Activated effector memory CD4-positive, alpha-beta T cell treated with Interleukin-2 at 50 U/mL for 16 hours (primary cell): ENCODE results near the gene AKAP6.

Experiments
- DNase-seq: peaks from one replicate; pipeline ENCODE4 v3.0.0-alpha.2; 2020

AKAP6 gene

GRCh38 chr14:32679927-32680612 lies 351.0 kb downstream of the AKAP6 start:
- DNase-seq, result no peak

GRCh38 chr14:32681598-32681997 lies 352.5 kb downstream of the AKAP6 start:
- DNase-seq, result no peak

- DNase-seq, result no peak
These were observed 353.1 kb downstream of the AKAP6 start for GRCh38 chr14:32682214-32682613.

GRCh38 chr14:32683679-32684078 lies 354.6 kb downstream of the AKAP6 start:
- no peak for DNase-seq

DNA sequence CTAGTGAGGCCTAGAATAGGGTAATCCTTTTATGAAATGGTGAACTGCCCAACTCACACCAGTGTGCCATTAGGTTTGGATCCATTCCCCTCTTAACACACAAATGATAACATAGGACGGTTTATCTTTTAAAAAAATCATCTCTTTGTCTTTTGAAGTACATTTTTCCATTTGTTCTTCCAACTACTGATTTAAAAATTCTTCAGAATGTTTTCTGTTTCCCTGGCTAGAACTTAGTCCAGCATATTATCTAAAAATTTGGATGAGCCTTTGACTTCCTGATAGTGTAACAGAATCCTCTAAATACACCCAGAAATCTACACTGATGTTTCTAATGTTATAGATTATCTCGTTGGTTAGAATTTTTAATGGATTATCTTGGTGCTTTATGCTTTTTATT lies 359.8 kb downstream of the AKAP6 start:
- DNase-seq, result no peak

GRCh38 chr14:32692441-32692840 lies 363.3 kb downstream of the AKAP6 start:
- no peak for DNase-seq

DNA sequence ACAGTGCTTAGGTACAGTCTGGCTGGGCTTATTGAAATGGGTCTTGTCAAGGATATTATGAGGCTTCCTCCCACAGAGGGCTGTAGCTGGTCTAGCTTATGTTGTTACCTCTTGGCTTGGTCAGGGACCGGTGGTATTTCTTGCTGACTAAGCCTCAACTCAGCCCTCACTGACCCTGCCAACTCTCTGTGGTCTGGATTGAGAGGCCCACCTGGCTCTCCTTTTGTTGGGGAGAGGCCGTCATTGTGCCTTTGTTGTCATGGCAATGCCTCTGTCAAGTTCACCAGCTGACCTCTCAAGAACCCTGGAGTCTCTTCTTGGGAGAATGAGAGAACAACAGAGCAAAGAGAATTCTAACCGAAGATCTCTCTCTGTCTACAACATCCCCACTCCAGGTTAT lies 364.0 kb downstream of the AKAP6 start:
- no peak for DNase-seq

DNA sequence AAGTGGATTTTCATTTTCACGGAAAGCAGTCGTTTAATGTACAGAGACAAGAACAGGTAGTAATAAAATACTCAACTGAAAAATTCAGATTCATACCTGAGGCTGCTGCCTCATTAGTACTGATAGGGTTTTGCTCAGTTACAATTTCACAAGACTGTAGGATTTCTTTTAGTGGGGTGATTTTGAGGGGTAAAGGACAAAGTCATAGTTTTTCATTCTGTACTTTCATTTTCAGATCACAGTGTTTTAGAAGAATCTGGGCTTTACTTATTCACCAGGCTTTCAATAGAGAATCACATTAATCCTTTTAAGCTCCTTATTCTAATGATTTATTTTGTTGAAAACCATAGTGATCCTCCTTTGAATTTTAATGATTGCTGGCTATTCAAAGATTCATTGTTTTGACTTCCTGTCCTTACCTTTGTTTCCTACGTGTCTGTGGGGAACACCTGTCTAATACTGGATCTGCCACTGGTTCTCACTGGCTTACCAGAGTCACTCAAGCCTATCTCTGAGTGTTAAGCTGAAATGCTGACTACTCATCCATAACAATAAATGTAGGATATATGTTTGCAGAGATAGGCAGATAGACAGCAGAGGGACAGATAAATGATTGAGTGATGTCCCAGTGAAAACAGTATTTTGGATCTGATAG lies 365.8 kb downstream of the AKAP6 start:
- DNase-seq, result no peak

DNA sequence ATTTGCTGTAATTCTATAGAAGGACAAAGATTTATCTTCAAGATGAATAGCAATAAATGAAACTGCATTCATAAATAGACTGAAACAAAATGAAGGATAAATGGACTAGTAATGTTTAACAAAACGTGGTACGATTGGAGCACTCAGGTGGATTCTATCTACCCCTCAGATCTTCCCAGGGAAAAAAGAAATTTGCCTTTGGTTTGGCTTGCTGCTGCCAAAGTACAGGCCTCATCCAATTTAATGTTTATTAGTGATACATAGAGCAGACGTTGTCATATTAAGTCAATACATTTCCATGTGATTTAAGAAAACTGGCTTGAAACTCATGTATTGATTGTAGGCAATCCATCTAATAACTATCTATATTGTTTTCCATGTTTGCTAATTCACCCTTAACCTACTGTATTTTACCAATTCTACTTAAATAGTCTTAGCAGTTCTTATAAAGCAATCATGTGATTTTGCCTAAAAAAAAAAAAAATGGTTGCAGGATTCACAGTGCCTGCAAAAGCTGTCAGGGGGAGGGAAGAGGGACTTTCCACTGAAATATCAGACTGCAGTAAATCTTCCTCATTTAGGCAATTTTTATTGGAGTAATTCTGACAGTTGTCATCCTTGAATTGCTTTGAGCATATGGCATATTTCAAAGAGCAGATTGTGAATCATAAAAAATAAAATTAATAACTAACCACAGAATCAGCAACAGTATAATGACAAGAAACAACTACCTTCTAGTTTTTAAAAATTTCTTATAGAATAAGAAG lies 367.4 kb downstream of the AKAP6 start:
- no peak for DNase-seq

GRCh38 chr14:32697114-32697513 lies 368.0 kb downstream of the AKAP6 start:
- no peak for DNase-seq

DNA sequence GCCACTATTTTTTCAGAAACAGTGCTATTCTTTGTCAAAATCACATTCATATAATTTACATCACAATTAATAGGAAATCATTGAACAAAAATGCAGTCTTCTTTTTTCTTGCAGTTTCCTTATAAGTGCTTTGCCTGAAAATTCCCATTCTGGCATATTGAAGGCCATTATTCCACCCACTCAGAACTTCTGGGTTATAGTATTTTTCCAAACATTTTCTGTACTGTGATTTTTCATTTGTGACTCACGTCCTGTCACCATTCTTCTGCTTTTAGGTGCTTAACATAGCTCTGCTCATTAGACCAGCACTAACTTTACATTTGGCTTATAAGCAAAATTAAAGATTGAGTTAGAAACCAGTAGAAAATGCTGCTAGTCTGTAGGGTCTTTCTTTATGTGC lies 368.6 kb downstream of the AKAP6 start:
- no peak for DNase-seq

DNA sequence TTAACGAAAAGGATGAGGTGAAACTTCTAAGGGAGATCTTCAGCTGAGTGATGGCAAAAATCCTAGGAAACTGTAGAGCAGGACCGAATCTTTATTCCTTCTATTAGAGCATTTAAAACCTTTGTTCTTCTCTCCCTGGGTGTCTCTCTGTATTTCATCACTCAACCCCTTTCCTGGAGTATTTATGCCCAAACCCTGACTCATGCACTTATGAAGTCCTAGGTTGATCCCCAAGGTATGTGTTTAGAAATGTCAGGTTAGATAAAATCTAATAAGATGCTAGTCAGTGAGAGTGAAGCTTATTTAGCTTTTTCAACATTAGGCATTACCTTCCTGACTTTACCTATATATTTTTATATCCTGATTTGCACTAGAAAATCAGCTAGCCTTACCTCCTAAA lies 369.7 kb downstream of the AKAP6 start:
- no peak for DNase-seq

- no peak for DNase-seq
These were observed 372.4 kb downstream of the AKAP6 start for GRCh38 chr14:32701475-32701874.

- no peak for DNase-seq
These were observed 373.0 kb downstream of the AKAP6 start for GRCh38 chr14:32702088-32702487.

GRCh38 chr14:32702562-32702961 lies 373.5 kb downstream of the AKAP6 start:
- no peak for DNase-seq

DNA sequence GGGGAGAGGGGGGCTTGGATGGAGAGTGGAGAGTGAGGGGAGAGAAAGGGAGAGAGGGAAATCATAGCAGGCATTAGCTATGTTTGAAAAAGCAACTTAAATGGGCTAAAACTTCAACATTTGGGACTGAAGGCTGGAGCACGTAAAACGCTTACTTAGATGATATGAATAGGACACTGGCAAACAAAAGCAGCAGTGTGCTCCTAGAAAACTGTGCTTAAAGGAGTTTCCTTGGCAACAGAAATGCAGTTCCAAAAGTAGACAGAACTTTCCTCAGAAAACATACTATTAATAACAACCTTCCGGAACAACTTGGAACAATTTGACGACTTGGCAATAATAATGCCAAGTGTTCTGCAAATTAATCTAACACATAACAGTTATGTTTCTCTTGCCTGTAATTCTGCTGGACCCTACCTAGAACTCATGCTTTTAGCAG lies 374.1 kb downstream of the AKAP6 start:
- no peak for DNase-seq

GRCh38 chr14:32706721-32707519 lies 377.8 kb downstream of the AKAP6 start:
- no peak for DNase-seq

DNA sequence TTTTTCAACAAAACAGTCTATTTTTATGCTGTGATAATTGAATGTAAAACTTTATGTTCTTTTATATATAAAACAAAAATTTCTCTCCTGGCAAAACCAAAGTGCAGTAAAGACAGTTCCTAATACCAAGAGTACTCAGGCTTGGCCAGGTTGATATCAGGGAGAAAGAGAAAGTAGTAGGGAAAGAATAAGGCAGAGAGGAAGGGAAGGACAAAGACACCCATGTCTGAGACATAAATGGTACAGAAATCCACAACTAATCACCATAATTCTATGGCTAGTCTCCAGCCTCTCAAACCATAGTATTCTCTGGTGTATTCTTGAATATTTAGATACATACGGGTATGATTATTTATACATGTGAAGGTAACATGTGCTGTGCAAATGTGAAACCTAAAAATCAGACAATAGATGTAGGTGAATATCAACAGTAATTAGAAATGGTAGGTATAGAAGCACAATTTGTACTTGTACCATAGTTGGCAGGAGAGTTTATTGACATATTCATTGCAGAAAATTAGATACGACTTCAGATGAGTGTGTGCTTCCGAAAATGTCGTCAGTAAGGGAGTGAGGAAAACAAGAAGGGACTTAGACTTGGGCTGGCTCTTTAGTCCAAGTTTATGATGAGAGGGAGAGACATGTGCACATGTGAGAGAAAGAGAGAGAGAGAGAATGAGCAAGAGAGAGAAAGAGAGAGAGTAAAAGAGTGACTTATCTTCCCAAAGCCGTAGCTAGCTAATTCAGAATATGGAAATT lies 378.8 kb downstream of the AKAP6 start:
- DNase-seq, result no peak

DNA sequence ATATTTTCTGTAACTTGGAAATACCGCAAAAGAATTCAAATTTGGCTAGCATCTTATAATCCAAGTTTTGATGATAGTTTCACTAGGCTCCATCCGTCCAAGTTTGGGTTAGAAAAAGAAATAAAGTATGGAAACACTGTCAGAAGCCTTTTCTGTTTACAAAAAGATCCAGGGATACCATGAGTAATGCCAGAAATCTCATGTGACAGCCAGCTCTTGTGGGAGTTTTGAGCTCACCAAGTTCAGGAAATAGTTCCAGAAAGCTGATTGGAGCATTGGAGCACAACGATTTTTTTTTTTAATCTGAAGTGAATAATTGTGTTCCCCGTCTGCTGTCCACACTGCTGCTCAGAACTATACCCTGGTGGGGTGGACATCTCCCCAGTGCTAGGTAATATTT lies 379.9 kb downstream of the AKAP6 start:
- no peak for DNase-seq

GRCh38 chr14:32710231-32710671 lies 381.2 kb downstream of the AKAP6 start:
- DNase-seq, result no peak

GRCh38 chr14:32710731-32711680 lies 381.9 kb downstream of the AKAP6 start:
- no peak for DNase-seq
